GM12891 (cell line): ENCODE measurements around the gene ZNF77.
"Not testable (repeated sequence)": the region's sequence is repeated elsewhere in the genome, so short reads cannot be mapped to it uniquely, and the experiment has no call there.

Source experiments
- DNase-seq: peaks from one replicate; pipeline ENCODE4 v3.0.0; 2011; ENCODE audit warnings: low spot score; ENCODE audit not compliant: insufficient read length
- FAIRE-seq: peaks from 2 replicates; lab custom pipeline; 2011; peaks lifted over from hg19 to GRCh38; lab: Jason Lieb, UNC
- PAX5 ChIP-seq: IDR thresholded peaks from 2 replicates; pipeline ENCODE4 v1.6.1; 2011; ENCODE audit warnings: low read length, moderate library complexity, mild to moderate bottlenecking; ENCODE audit not compliant: insufficient read depth, severe bottlenecking
- POLR2A ChIP-seq: IDR thresholded peaks from 2 replicates; pipeline ENCODE4 v1.6.1; 2011; ENCODE audit warnings: low read depth, low read length, control low read depth
- POLR2AphosphoS5 ChIP-seq: IDR thresholded peaks from 2 replicates; pipeline ENCODE4 v1.6.1; 2011; ENCODE audit warnings: low read depth, low read length, control low read depth
- POU2F2 ChIP-seq: IDR thresholded peaks from 2 replicates; pipeline ENCODE4 v1.6.1; 2011; ENCODE audit warnings: low read depth, mild to moderate bottlenecking, control low read depth, low read length, moderate library complexity
- SPI1 ChIP-seq: IDR thresholded peaks from 2 replicates; pipeline ENCODE4 v1.6.1; 2011; ENCODE audit warnings: low read depth, low read length, control low read depth
- TAF1 ChIP-seq: IDR thresholded peaks from 2 replicates; pipeline ENCODE4 v1.6.1; 2011; ENCODE audit warnings: low read depth, low read length, control low read depth

ZNF77 gene

GRCh38 chr19:2957160-2957559 lies 12.4 kb upstream of the ZNF77 start:
- TF ChIP-seq POLR2A (no peak), PAX5 (no peak), POLR2AphosphoS5 (no peak), SPI1 (no peak), POU2F2 (no peak), TAF1 (no peak)
- DNase-seq = no peak
- no peak for FAIRE-seq

GRCh38 chr19:2952953-2953481 lies 8.2 kb upstream of the ZNF77 start:
- FAIRE-seq (peak; percentile 38), DNase-seq (no peak)
- TF ChIP-seq POU2F2 (no peak), POLR2AphosphoS5 (no peak), TAF1 (no peak), PAX5 (no peak), SPI1 (no peak), POLR2A (no peak)

GRCh38 chr19:2950286-2951124 lies 5.7 kb upstream of the ZNF77 start:
- DNase-seq = peak; percentile 95
- FAIRE-seq = peak; percentile 100
- TF ChIP-seq PAX5 (peak; percentile 100), POLR2A (peak; percentile 94), TAF1 (peak; percentile 98), POU2F2 (no peak), SPI1 (no peak), POLR2AphosphoS5 (peak; percentile 90)

- FAIRE-seq (peak; percentile 35), DNase-seq (no peak)
- TF ChIP-seq POLR2AphosphoS5 (no peak), PAX5 (no peak), TAF1 (no peak), SPI1 (no peak), POU2F2 (no peak), POLR2A (no peak)
Observed at GRCh38 chr19:2949939-2950285, 5.1 kb upstream of the ZNF77 start.

GRCh38 chr19:2945575-2946184 lies 909 bp upstream of the ZNF77 start:
- DNase-seq = no peak
- no peak for TF ChIP-seq POLR2A
- TF ChIP-seq TAF1 = no peak
- TF ChIP-seq PAX5 = no peak
- no peak for TF ChIP-seq POU2F2
- no peak for TF ChIP-seq POLR2AphosphoS5
- no peak for TF ChIP-seq SPI1
- FAIRE-seq = no peak

- TF ChIP-seq PAX5 (no peak), POLR2A (no peak), POLR2AphosphoS5 (no peak), POU2F2 (no peak), SPI1 (no peak), TAF1 (no peak)
- FAIRE-seq = no peak
- no peak for DNase-seq
Observed at GRCh38 chr19:2944403-2944774, 382 bp downstream of the ZNF77 start.

- DNase-seq (no peak), FAIRE-seq (no peak)
- no peak for TF ChIP-seq TAF1
- no peak for TF ChIP-seq PAX5
- no peak for TF ChIP-seq POU2F2
- TF ChIP-seq POLR2AphosphoS5 = no peak
- TF ChIP-seq SPI1 = no peak
- TF ChIP-seq POLR2A = no peak
Observed at GRCh38 chr19:2942928-2943640, 1.7 kb downstream of the ZNF77 start.

- FAIRE-seq, DNase-seq: not testable (repeated sequence)
Observed at GRCh38 chr19:2935863-2936262, 8.9 kb downstream of the ZNF77 start.

GRCh38 chr19:2933490-2933910 lies 11.3 kb downstream of the ZNF77 start:
- FAIRE-seq (peak; percentile 38), DNase-seq (no peak)
- TF ChIP-seq TAF1 = no peak
- TF ChIP-seq SPI1 = no peak
- no peak for TF ChIP-seq PAX5
- TF ChIP-seq POU2F2 = no peak
- TF ChIP-seq POLR2A = no peak
- no peak for TF ChIP-seq POLR2AphosphoS5
